HG02970 (cell line): ENCODE results near the gene CSNK1D.
"Not testable (repeated sequence)": the region's sequence is repeated elsewhere in the genome, so short reads cannot be mapped to it uniquely, and the experiment has no call there.

Experiments
- ATAC-seq: cut with Tn5 transposase; IDR thresholded peaks from one replicate; pipeline ENCODE4 v1.9.1; 2021; ENCODE audit warnings: mild to moderate bottlenecking, moderate library complexity, moderate number of reproducible peaks; ENCODE audit not compliant: unreplicated experiment, low FRiP score

CSNK1D gene

GRCh38 chr17:82276938-82277337, 3.4 kb upstream of the CSNK1D start:
- ATAC-seq, result no peak

GRCh38 chr17:82275326-82275725, 1.8 kb upstream of the CSNK1D start:
- no peak for ATAC-seq

GRCh38 chr17:82274134-82275020, 877 bp upstream of the CSNK1D start:
- ATAC-seq, result no peak

GRCh38 chr17:82272495-82273326, 789 bp downstream of the CSNK1D start:
- no peak for ATAC-seq

- no peak for ATAC-seq
Measured at GRCh38 chr17:82271401-82271800, 2.1 kb downstream of the CSNK1D start.

- no peak for ATAC-seq
Measured at GRCh38 chr17:82270651-82271050, 2.8 kb downstream of the CSNK1D start.

- no peak for ATAC-seq
Measured at GRCh38 chr17:82269882-82270500, 3.5 kb downstream of the CSNK1D start.

GRCh38 chr17:82269138-82269881, 4.2 kb downstream of the CSNK1D start:
- no peak for ATAC-seq

- ATAC-seq, result no peak
Measured at GRCh38 chr17:82267575-82268379, 5.7 kb downstream of the CSNK1D start.

GRCh38 chr17:82266142-82266541, 7.4 kb downstream of the CSNK1D start:
- ATAC-seq, result no peak

- ATAC-seq, result no peak
Measured at GRCh38 chr17:82263641-82264040, 9.9 kb downstream of the CSNK1D start.

- ATAC-seq, result no peak
Measured at GRCh38 chr17:82262344-82262743, 11.2 kb downstream of the CSNK1D start.

GRCh38 chr17:82259972-82260961, 13.2 kb downstream of the CSNK1D start:
- ATAC-seq, result not testable (repeated sequence)

GRCh38 chr17:82258555-82258954, 14.9 kb downstream of the CSNK1D start:
- no peak for ATAC-seq

GRCh38 chr17:82257473-82257872, 16.0 kb downstream of the CSNK1D start:
- no peak for ATAC-seq

- no peak for ATAC-seq
Measured at GRCh38 chr17:82256242-82256885, 17.1 kb downstream of the CSNK1D start.

GRCh38 chr17:82255402-82255972, 18.0 kb downstream of the CSNK1D start:
- ATAC-seq, result no peak
